HepG2 (cell line): ENCODE measurements around the gene DDAH1. TPM values are rescaled to one million over a fixed set of nuclear protein-coding genes. Genes with fewer than 3 reads are reported as not detected.

Experiments
- HMG20A ChIP-seq: IDR thresholded peaks from 2 replicates; pipeline ENCODE4 v1.6.1; 2016; ENCODE audit warnings: borderline replicate concordance
- HMGXB4 ChIP-seq, 2 experiments: sonication (generic) in 1 of 2; formaldehyde crosslinking in 1 of 2; IDR thresholded peaks; 2 replicates each; pipeline versions ENCODE4 v1.4.0 to v1.6.1; 2018 to 2020; ENCODE audit warnings: missing genetic modification reagents in 2 of 2, borderline replicate concordance in 1 of 2, low read depth in 1 of 2, mild to moderate bottlenecking in 1 of 2, missing biosample characterization in 1 of 2
- HNRNPUL1 ChIP-seq: fragments of 200-400 bp; formaldehyde crosslinking; IDR thresholded peaks from 2 replicates; pipeline ENCODE4 v1.6.1; 2017; ENCODE audit warnings: low read depth, mild to moderate bottlenecking, low read length, moderate library complexity
- ZBTB33 ChIP-seq: sonication (generic); formaldehyde crosslinking; IDR thresholded peaks from 2 replicates; pipeline ENCODE4 v1.4.0; 2020; ENCODE audit warnings: missing genetic modification reagents
- ZBTB4 ChIP-seq: sonication (generic); formaldehyde crosslinking; IDR thresholded peaks from 2 replicates; pipeline ENCODE4 v1.4.0; 2020; ENCODE audit warnings: missing genetic modification reagents, mild to moderate bottlenecking, borderline replicate concordance
- ZMAT3 ChIP-seq: sonication (generic); formaldehyde crosslinking; conservative IDR thresholded peaks from 2 replicates; pipeline ENCODE4 v1.7.0; 2021; ENCODE audit warnings: missing genetic modification reagents
- ZNF124 ChIP-seq: sonication (generic); formaldehyde crosslinking; IDR thresholded peaks from 2 replicates; pipeline ENCODE4 v1.4.0; 2020; ENCODE audit warnings: missing genetic modification reagents
- ZNF598 ChIP-seq: sonication (generic); formaldehyde crosslinking; IDR thresholded peaks from 2 replicates; pipeline ENCODE4 v1.5.1; 2020; ENCODE audit warnings: mild to moderate bottlenecking, missing genetic modification reagents, borderline replicate concordance
- polyA plus RNA-seq, 8 experiments: library from polyadenylated mRNA; depleted of rRNA in 3 of 8; stranded (reverse) in 7 of 8; unstranded in 1 of 8; fragments of >200 nt; fragmentation: Illumina TruSeq in 4 of 8; extraction: Trizol in 4 of 8; gene quantifications; 2 replicates each; pipeline versions ENCODE4 v1.2.1 to v1.2.3, GENCODE V29; 2011 to 2016; ENCODE audit warnings: low read depth in 4 of 8, missing spikeins in 1 of 8, mixed read lengths in 1 of 8; ENCODE audit not compliant: insufficient read depth in 1 of 8
- total RNA-seq, 5 experiments: library from RNA; depleted of rRNA; stranded (reverse); fragments of >200 nt; fragmentation: Illumina TruSeq; extraction: Trizol; gene quantifications; 2 replicates each; pipeline ENCODE4 v1.2.3, GENCODE V29; 2016; ENCODE audit warnings: low read depth in 1 of 5

DDAH1 gene
- total and polyA plus RNA-seq, 2 of the 13 experiments (the other 11 are each of a cell fraction or from before 2014, with no cell fraction given), result 39.7 to 64.4 TPM

- TF ChIP-seq ZBTB33 (CRISPR knock-in tag), result no peak
- TF ChIP-seq ZBTB4 (CRISPR knock-in tag), result no peak
- TF ChIP-seq ZMAT3 (CRISPR knock-in tag), result no peak
- TF ChIP-seq HMGXB4 (CRISPR knock-in tag; IDR thresholded peaks at IDR 0.05; ENCODE audit: borderline replicate concordance in 1 of 2, low read depth in 1 of 2), result no peak
- no peak for TF ChIP-seq ZNF598 (CRISPR knock-in tag)
- TF ChIP-seq ZNF124 (CRISPR knock-in tag), result no peak
- TF ChIP-seq HNRNPUL1, result no peak
- no peak for TF ChIP-seq HMG20A (CRISPR knock-in tag)
These were observed 134.7 kb downstream of the DDAH1 start (continued) for GRCh38 chr1:85330214-85330631.
